Measurements from ENCODE around the gene CDK6. TPM values are rescaled to one million over a fixed set of nuclear protein-coding genes. Genes with fewer than 3 reads are reported as not detected.

The CDK6 gene
- total and polyA plus RNA-seq, 4 donors: 3.3 to 35.0 (median 12.0) TPM

GRCh38 chr7:92833766-92834506 is 2.4 kb downstream of the CDK6 start (continued):
- TF ChIP-seq CTCF (IDR thresholded peaks at IDR 0.05; ENCODE audit: low read depth, low read length, missing input control): no peak
- no peak for TF ChIP-seq EGR1 (IDR thresholded peaks at IDR 0.05; ENCODE audit: low read depth in 2 of 2)
- peak; percentile 41 to 48 for TF ChIP-seq RAD21 (IDR thresholded peaks at IDR 0.05)
- no peak for TF ChIP-seq HNF4G (IDR thresholded peaks at IDR 0.05)
- no peak for TF ChIP-seq RXRA (IDR thresholded peaks at IDR 0.05)

GRCh38 chr7:92833024-92833765 is 3.2 kb downstream of the CDK6 start:
- H3K4me1 ChIP-seq (ENCODE audit: control insufficient read depth in 4 of 4, insufficient read depth in 4 of 4, low read length in 3 of 4): peaks cover 0 to 37% (median 20%) of the 10 kb centered on the region in 4 donors
- TF ChIP-seq RAD21 (IDR thresholded peaks at IDR 0.05) (peak; percentile 79 to 89), HNF4G (IDR thresholded peaks at IDR 0.05) (no peak), FOXA1 (IDR thresholded peaks at IDR 0.05) (no peak), NR2F2 (IDR thresholded peaks at IDR 0.05) (no peak), SP1 (IDR thresholded peaks at IDR 0.05) (no peak), ATF3 (IDR thresholded peaks at IDR 0.05) (no peak), HNF4A (conservative IDR thresholded peaks at IDR 0.05) (no peak), YY1 (IDR thresholded peaks at IDR 0.05) (peak; percentile 25), FOXA2 (IDR thresholded peaks at IDR 0.05) (no peak), CTCF (IDR thresholded peaks at IDR 0.05; ENCODE audit: low read depth, low read length, missing input control) (peak; percentile 81), MAX (IDR thresholded peaks at IDR 0.05) (no peak)
- H3K27me3 ChIP-seq (ENCODE audit: control insufficient read depth in 4 of 4, insufficient read depth in 4 of 4, low read length in 3 of 4): no peaks in the 10 kb centered on the region
- WGBS: under 1% methylated on average over 83 of the region's 83 CpGs
- H3K9me3 ChIP-seq (ENCODE audit: control insufficient read depth in 4 of 4, low read length in 3 of 4): no peaks in the 10 kb centered on the region
- peak; percentile 90 for DNase-seq (ENCODE audit: low spot score)
- peak overlapping the region; percentile 25 to 93 for H3K9ac ChIP-seq (ENCODE audit: low read depth in 1 of 2, low read length in 2 of 2)
- peak overlapping the region; percentile 70 to 92 for H3K27ac ChIP-seq (ENCODE audit: low read depth in 1 of 2, low read length in 2 of 2)
- no peaks in the 10 kb centered on the region for H3K36me3 ChIP-seq (ENCODE audit: control insufficient read depth in 4 of 4, insufficient read depth in 3 of 4, low read depth in 1 of 4, low read length in 3 of 4)
- peak overlapping the region; percentile 82 to 93 (median 88) for H3K4me3 ChIP-seq (ENCODE audit: low read depth in 1 of 3, low read length in 3 of 3)

- peak overlapping the region; percentile 70 to 92 for H3K27ac ChIP-seq (ENCODE audit: low read depth in 1 of 2, low read length in 2 of 2)
- TF ChIP-seq CTCF (IDR thresholded peaks at IDR 0.05; ENCODE audit: low read depth, low read length, missing input control): no peak
- no peak for TF ChIP-seq ATF3 (IDR thresholded peaks at IDR 0.05)
- TF ChIP-seq YY1 (IDR thresholded peaks at IDR 0.05): peak; percentile 20
- WGBS: 7% methylated on average over 18 of the region's 18 CpGs
- H3K36me3 ChIP-seq (ENCODE audit: control insufficient read depth in 4 of 4, insufficient read depth in 3 of 4, low read depth in 1 of 4, low read length in 3 of 4): no peaks in the 10 kb centered on the region
- H3K27me3 ChIP-seq (ENCODE audit: control insufficient read depth in 4 of 4, insufficient read depth in 4 of 4, low read length in 3 of 4): no peaks in the 10 kb centered on the region
- peak overlapping the region; percentile 4 to 93 for H3K9ac ChIP-seq (ENCODE audit: low read depth in 1 of 2, low read length in 2 of 2)
- peaks cover 0 to 41% (median 20%) of the 10 kb centered on the region in 4 donors for H3K4me1 ChIP-seq (ENCODE audit: control insufficient read depth in 4 of 4, insufficient read depth in 4 of 4, low read length in 3 of 4)
- H3K4me3 ChIP-seq (ENCODE audit: low read depth in 1 of 3, low read length in 3 of 3): peak overlapping the region; percentile 82 to 93 (median 88)
- no peaks in the 10 kb centered on the region for H3K9me3 ChIP-seq (ENCODE audit: control insufficient read depth in 4 of 4, low read length in 3 of 4)
- no peak for DNase-seq (ENCODE audit: low spot score)
Measured at GRCh38 chr7:92832534-92833023, 3.8 kb downstream of the CDK6 start.

Data from liver (tissue), 9 donors.